ENCODE data around the gene DAPP1. TPM values are rescaled to one million over a fixed set of nuclear protein-coding genes. Genes with fewer than 3 reads are reported as not detected.

The DAPP1 gene
- total RNA-seq, 2 experiments from 2014 or later = 16.7 to 17.5 TPM

GRCh38 chr4:99917575-99917974 is 100.9 kb downstream of the DAPP1 start:
- ChIA-PET CTCF (interaction anchor here (1.3 to 1.6 kb wide), 2 partner anchors 22 to 176 kb away, joined by 3 to 4 read pairs; no protein-coding TSS in a partner anchor), POLR2A (interaction anchor here (1.1 kb wide), 1 partner anchor 23 kb away, joined by 3 read pairs; no protein-coding TSS in a partner anchor)
- no peak overlapping the region for H3K27ac Mint-ChIP-seq

GRCh38 chr4:99918656-99919055 is 102.0 kb downstream of the DAPP1 start:
- Mint-ChIP-seq H3K27ac (no peak overlapping the region), H3K9me3 (ENCODE audit: insufficient read depth) (no peaks in the 10 kb centered on the region), H3K27me3 (ENCODE audit: low read depth) (no peaks in the 10 kb centered on the region), H3K4me1 (ENCODE audit: low read depth) (peaks cover 27% of the 10 kb centered on the region), H3K36me3 (ENCODE audit: low read depth) (peaks cover 58% of the 10 kb centered on the region), H3K4me3 (no peak overlapping the region)
- ChIA-PET POLR2A (interaction anchor here (1.1 kb wide), 1 partner anchor 24 kb away, joined by 3 read pairs; no protein-coding TSS in a partner anchor), CTCF (interaction anchor here (1.3 to 1.6 kb wide), 2 partner anchors 21 to 175 kb away, joined by 3 to 4 read pairs; no protein-coding TSS in a partner anchor)
- no peak for ATAC-seq
- DNase-seq = no peak

More at GRCh38 chr4:99917575-99917974, 100.9 kb downstream of the DAPP1 start:
- H3K36me3 Mint-ChIP-seq (ENCODE audit: low read depth) = peaks cover 63% of the 10 kb centered on the region
- H3K27me3 Mint-ChIP-seq (ENCODE audit: low read depth) = no peaks in the 10 kb centered on the region
- no peak for DNase-seq
- H3K4me1 Mint-ChIP-seq (ENCODE audit: low read depth) = peaks cover 27% of the 10 kb centered on the region
- no peak overlapping the region for H3K4me3 Mint-ChIP-seq
- H3K9me3 Mint-ChIP-seq (ENCODE audit: insufficient read depth) = no peaks in the 10 kb centered on the region
- ATAC-seq = no peak

Other genes with a start within 250 kb of the DAPP1 start
- gene MTTP, start 242.0 kb upstream of the DAPP1 start, total RNA-seq = under 1 TPM in 1 of 2 experiments, not detected in 1; 0.58 TPM
- not detected for gene C4orf54, start 159.0 kb upstream of the DAPP1 start, total RNA-seq
- 10 to 100 TPM; 26.8 to 28.8 TPM for gene LAMTOR3, start 77.6 kb downstream of the DAPP1 start, total RNA-seq
- gene DNAJB14, start 129.8 kb downstream of the DAPP1 start, total RNA-seq = 10 to 100 TPM; 52.7 to 54.6 TPM
- 100 to 1,000 TPM; 603 to 643 TPM for gene H2AZ1, start 133.4 kb downstream of the DAPP1 start, total RNA-seq